H54 (cell line): ENCODE measurements around the gene EML5.
"Not testable (repeated sequence)": the region's sequence is repeated elsewhere in the genome, so short reads cannot be mapped to it uniquely, and the experiment has no call there.

ENCODE experiments used
- DNase-seq: peaks from one replicate; pipeline ENCODE4 v3.0.0; 2011; ENCODE audit warnings: low spot score, mixed read lengths; ENCODE audit not compliant: insufficient read length
- FAIRE-seq: peaks from 3 replicates; lab custom pipeline; 2011; peaks lifted over from hg19 to GRCh38; lab: Jason Lieb, UNC
- POLR2A ChIP-seq: IDR thresholded peaks from 2 replicates; pipeline ENCODE4 v1.6.1; 2011; ENCODE audit warnings: low read depth, mild to moderate bottlenecking, low read length

EML5 gene

GRCh38 chr14:88790501-88791251 is 2.1 kb downstream of the EML5 start:
- no peak for TF ChIP-seq POLR2A
- FAIRE-seq: no peak
- DNase-seq: no peak

DNA sequence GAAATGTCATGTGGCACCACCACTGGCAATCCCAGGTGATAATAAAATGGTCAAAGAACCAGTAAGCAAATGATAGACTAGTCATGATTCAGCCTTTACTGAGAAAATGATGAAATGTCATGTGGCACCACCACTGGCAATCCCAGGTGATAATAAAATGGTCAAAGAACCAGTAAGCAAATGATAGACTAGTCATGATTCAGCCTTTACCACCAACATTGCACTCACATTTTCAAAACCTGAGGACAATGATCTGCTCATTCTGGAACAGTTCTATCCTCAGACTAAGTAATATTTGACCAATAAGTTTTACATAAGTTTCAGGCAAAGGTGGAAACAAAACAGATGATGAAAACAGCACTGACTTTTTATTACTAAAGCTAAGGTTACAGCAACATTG is 3.2 kb downstream of the EML5 start:
- FAIRE-seq, DNase-seq: not testable (repeated sequence)

DNA sequence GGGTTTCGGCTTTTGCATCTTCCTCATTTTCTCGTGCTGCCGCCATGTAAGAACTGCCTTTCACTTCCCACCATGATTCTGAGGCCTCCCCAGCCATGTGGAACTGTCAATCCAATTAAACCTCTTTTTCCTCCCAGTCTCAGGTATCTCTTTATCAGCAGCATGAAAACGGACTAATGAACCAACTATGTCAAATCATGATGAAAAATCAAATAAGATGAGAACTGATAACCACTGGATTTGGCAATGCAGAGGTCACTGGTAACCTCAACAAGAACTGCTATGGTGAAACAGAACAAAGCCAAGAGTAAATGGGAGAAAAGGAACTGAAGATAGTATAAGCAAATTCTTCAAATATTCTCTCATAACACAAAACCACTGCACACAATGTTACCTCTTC is 6.0 kb downstream of the EML5 start:
- DNase-seq (no peak), FAIRE-seq (no peak)
- TF ChIP-seq POLR2A: no peak

GRCh38 chr14:88785911-88786310 is 6.8 kb downstream of the EML5 start:
- DNase-seq (no peak), FAIRE-seq (no peak)
- TF ChIP-seq POLR2A: no peak

DNA sequence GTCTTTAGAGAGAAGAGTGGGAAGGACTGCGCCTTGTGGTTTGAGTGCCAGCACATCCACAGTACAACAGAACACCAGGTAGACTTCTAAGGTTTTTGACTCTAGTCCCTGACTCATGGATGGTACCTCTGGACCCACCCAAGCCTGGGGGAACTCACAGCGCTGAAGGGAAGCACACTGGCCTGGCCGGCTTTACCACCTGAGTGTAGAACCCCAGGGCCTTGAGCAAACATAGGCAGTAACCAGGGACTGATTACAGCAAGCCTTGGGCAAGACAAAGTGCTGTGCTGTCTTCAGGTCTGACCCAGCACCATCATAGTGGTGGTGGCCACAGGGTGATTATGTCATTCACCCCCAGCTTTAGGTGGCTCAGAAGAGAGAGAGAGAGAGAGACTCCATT is 17.2 kb downstream of the EML5 start:
- no peak for FAIRE-seq
- no peak for DNase-seq
- no peak for TF ChIP-seq POLR2A

- no peak for DNase-seq
- FAIRE-seq: no peak
- TF ChIP-seq POLR2A: no peak
Observed at GRCh38 chr14:88770736-88771135, 22.0 kb downstream of the EML5 start.

- no peak for DNase-seq
- no peak for FAIRE-seq
- TF ChIP-seq POLR2A: no peak
Observed at GRCh38 chr14:88765130-88765529, 27.6 kb downstream of the EML5 start.

DNA sequence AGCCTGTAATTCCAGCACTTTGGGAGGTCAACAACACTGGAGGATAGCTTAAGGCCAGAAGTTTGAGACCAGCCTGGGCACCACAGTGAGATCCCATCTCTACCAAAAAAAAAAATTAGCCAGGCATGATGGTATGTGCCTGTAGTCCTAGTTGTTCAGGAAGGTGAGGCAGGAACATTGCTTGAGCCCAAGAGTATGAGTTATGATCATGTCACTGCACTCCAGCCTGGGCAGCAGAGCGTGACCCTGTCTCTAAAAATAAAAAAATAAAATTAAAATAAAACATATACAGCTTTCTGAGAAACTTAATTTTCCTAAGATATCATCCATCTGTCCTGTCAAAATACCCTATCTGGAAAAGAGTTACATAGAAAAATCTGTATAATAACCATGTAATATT is 38.9 kb downstream of the EML5 start:
- FAIRE-seq (no peak), DNase-seq (no peak)
- no peak for TF ChIP-seq POLR2A

- DNase-seq (no peak), FAIRE-seq (no peak)
- no peak for TF ChIP-seq POLR2A
Observed at GRCh38 chr14:88750945-88751344, 41.8 kb downstream of the EML5 start.

GRCh38 chr14:88750413-88750812 is 42.3 kb downstream of the EML5 start:
- no peak for TF ChIP-seq POLR2A
- no peak for FAIRE-seq
- no peak for DNase-seq

- TF ChIP-seq POLR2A: no peak
- FAIRE-seq (no peak), DNase-seq (no peak)
Observed at GRCh38 chr14:88749139-88749538, 43.6 kb downstream of the EML5 start.

- FAIRE-seq: no peak
Observed at GRCh38 chr14:88748288-88748687, 44.5 kb downstream of the EML5 start.

GRCh38 chr14:88746052-88746451 is 46.7 kb downstream of the EML5 start:
- DNase-seq: no peak

More at GRCh38 chr14:88748288-88748687, 44.5 kb downstream of the EML5 start:
- DNase-seq: no peak
- no peak for TF ChIP-seq POLR2A

DNA sequence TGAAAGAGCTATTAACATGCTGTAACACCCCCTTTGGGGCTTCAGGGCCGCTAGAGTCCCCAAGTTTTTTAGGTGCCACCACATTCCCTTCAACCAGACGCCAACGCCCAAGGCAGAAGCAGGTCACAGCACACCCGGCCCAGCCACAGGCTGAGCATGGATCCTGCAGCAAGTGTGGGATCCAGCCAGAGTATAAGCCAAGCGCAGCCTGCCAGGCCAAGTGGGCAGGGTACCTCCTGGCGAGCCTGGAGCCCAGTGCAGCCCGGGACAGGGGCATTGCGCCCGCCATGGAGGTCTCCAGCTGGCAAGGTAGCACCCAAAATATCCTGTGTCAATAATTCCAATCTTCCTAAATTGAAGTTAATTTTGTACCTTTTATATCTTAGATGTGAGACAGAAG is 55.5 kb downstream of the EML5 start:
- DNase-seq (no peak), FAIRE-seq (no peak)
- no peak for TF ChIP-seq POLR2A

More at GRCh38 chr14:88746052-88746451, 46.7 kb downstream of the EML5 start:
- no peak for FAIRE-seq
- TF ChIP-seq POLR2A: no peak

DNA sequence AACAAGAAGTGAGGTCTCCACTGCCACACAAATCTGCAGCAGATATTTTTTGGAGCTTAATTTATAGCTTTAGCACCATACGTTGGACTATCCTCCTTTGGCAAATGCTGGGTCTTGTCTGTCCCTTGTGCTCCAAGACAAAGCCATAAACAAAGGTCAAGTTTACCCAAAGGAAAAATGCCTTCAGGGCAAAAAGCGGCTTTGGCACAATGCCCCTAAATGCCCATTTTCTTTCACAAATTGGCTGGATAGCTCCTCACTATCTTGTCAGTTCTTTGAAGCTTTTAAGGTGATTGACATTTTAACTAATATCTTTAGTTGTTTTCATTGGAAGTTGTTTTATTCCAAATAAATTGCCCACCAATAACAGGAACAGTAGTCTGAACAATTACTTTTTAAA is 59.6 kb downstream of the EML5 start:
- DNase-seq: no peak
- no peak for TF ChIP-seq POLR2A
- no peak for FAIRE-seq
